Inflammatory macrophage treated with lipopolysaccharide for 1 hour (primary cell): ENCODE measurements around the gene PDE4A.
A peak's percentile ranks its signal among the peaks of the same experiment; 100 is the strongest.
"Not testable (repeated sequence)": the region's sequence is repeated elsewhere in the genome, so short reads cannot be mapped to it uniquely, and the experiment has no call there.

Experiments used
- DNase-seq, 2 donors: peaks; one replicate each; pipeline ENCODE4 v3.0.0-alpha.2; 2020 to 2022

Gene PDE4A

GRCh38 chr19:10430505-10431253, 10.3 kb downstream of the PDE4A start:
- peak; percentile 56 to 64 for DNase-seq

GRCh38 chr19:10431254-10431942, 11.1 kb downstream of the PDE4A start:
- DNase-seq, result peak; percentile 77 to 79

- peak; percentile 61 to 75 for DNase-seq
Observed at GRCh38 chr19:10431943-10432735, 11.8 kb downstream of the PDE4A start.

- no peak for DNase-seq
Observed at GRCh38 chr19:10432736-10433130, 12.4 kb downstream of the PDE4A start.

DNA sequence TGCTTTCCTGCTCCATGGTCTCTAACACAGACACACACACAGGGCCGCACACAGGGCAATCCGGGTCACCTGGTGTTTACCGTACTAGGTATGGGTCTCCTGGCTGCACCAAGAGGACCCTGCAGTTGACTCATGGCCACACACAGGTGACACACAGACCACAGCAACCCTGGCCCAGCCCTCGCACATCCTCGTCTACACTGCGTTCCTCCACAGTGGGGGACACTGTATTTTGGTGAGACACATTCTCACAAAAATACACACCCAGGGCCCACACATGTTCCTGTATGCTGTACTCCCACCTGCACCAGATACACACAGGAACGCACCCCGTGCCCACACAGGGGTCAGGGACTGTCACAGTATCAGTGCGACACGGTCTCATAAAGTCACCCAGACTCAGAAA, 12.8 kb downstream of the PDE4A start:
- DNase-seq, result no peak

GRCh38 chr19:10439588-10439987, 19.2 kb downstream of the PDE4A start:
- no peak for DNase-seq

DNA sequence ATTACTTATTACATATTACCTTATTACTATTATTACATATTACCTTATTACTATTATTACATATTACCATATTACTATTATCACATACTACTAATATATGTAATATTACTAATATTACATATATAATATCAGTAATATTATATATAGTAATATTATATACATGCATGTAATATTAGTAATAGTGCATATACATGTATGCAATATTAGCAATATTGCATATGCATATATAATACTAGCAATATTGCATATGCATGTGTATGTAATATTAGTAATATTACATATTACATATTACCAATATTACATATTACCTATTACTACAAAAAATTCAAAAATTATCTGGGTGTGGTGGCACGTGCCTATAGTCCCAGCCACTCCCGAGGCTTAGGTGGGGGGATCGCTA, 22.4 kb downstream of the PDE4A start:
- DNase-seq, result no peak

GRCh38 chr19:10449037-10449436, 28.7 kb downstream of the PDE4A start:
- no peak for DNase-seq

DNA sequence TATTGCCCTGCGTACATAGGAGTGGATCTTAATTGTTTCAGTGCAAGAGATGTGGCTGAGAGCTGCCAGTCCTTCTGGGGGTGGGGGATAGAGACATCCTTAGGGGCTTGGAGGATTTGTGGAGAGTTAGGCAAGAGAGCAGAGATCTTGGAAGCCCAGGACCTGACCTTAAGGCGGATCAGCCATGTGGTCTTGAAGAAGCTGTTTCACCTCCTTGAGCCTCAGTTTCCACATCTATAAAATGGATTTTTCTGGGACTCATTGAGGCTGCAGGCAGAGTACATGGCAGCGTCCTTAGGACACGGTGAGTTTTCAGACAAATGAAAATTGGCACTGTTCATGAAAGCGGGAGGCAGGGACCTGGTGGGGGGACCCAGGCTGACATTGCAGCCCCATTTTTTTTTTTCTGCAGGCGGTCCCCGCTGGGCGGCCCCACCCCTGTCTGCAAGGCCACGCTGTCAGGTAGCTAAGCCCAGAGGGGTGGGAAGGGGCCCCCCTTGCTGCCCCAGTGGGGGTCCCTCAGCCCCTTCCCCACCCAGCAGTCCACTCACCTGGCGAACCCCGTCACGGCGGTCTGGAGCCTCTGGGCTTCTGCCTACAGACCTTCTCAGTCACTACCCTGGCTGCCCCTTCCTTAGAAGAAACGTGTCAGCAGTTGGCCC, 30.0 kb downstream of the PDE4A start:
- no peak for DNase-seq

- DNase-seq, result peak in 1 of 2 donors; percentile 6
Observed at GRCh38 chr19:10450853-10451609, 30.7 kb downstream of the PDE4A start.

DNA sequence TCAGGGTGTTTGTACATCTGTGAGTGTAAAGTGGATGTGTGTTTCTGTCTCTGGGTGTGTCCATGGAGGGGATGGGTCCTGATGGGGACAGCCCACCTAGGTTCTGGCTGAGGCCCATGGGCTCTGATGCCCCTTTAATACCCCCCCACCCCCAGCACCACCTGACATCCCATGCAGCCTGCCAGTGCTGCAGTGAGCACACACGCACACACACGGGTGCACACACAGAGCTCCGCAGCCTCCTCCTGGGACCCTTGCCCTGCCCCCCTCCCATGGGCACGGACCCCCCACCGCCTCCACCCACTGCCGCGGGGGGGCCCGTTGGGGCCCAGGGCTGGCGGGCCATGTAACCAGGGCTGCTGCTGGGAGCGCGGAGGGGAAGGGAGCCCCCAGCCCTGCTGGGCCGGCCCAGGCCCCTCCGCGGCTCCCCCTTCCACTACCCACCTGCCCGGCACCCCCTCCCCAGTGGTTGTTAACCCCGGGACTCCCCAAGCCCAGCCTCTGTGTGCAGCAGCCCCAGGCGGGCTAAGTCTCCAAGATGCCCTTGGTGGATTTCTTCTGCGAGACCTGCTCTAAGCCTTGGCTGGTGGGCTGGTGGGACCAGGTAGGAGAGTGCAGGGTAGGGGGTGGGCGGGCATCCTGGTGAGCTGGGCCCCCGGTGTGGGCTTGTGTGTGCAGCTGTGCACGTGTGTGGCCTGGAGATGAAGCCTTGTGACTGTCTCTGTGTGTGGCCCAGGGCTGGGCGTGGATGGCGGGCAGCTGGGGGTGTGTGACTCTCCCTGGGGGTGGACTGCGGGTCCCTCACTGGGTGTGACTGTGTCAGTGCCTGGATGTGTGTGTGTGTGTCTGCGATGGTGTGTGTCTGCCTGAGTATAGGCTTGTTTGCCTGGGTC, 32.6 kb downstream of the PDE4A start:
- DNase-seq, result no peak

DNA sequence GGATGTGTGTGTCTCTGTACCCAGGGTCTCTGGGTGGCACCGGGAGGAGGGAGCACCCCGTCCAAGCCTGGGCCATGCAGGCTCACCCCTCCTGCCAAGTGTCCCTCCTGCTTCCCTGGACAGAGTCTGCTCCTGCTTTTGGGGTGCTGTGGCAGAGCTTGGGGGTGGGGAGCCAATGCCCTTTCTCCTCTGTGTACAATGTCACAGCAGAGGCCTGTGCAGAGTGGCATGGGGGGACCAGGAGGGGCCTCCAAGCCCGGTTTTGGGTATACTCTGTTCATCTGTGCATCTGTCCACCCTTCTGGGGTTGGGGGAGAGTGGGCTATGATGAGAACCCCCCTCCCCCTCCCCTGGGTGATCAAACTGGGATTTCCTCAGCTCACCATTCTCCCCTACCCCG, 33.5 kb downstream of the PDE4A start:
- no peak for DNase-seq

- DNase-seq, result no peak
Observed at GRCh38 chr19:10454267-10454666, 33.9 kb downstream of the PDE4A start.

GRCh38 chr19:10458733-10459132, 38.4 kb downstream of the PDE4A start:
- not testable (repeated sequence) for DNase-seq

- no peak for DNase-seq
Observed at GRCh38 chr19:10460714-10461046, 40.3 kb downstream of the PDE4A start.

GRCh38 chr19:10461047-10461949, 41.0 kb downstream of the PDE4A start:
- DNase-seq, result peak; percentile 87 to 94

- DNase-seq, result not testable (repeated sequence)
Observed at GRCh38 chr19:10462042-10462441, 41.7 kb downstream of the PDE4A start.

DNA sequence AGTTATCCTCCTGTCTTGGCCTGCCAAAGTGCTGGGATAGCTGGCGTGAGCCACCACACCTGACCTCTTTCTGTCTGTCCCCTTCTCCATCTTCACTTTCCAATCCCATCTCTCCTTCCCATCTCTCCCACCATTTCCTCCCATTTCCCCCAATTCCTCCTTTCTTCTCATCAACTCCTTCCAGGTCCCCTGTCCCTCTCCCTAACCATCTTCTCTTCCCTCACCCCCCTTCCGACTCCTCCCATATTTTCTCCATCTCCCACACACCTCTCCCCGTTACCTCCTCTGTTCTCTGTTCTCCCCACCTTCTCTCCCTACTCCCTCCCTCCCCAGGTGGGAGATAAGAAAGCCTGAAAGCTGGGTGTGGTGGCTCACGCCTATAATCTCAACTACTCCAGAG, 42.2 kb downstream of the PDE4A start:
- no peak for DNase-seq

- DNase-seq, result no peak
Observed at GRCh38 chr19:10464456-10464855, 44.1 kb downstream of the PDE4A start.

DNA sequence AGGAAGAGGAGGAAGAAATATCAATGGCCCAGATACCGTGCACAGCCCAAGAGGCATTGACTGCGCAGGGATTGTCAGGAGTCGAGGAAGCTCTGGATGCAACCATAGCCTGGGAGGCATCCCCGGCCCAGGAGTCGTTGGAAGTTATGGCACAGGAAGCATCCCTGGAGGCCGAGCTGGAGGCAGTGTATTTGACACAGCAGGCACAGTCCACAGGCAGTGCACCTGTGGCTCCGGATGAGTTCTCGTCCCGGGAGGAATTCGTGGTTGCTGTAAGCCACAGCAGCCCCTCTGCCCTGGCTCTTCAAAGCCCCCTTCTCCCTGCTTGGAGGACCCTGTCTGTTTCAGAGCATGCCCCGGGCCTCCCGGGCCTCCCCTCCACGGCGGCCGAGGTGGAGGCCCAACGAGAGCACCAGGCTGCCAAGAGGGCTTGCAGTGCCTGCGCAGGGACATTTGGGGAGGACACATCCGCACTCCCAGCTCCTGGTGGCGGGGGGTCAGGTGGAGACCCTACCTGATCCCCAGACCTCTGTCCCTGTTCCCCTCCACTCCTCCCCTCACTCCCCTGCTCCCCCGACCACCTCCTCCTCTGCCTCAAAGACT, 46.9 kb downstream of the PDE4A start:
- DNase-seq, result no peak
